Duodenal mucosa (tissue), 2 donors: Measurements from ENCODE around the gene ABHD12B.

Experiments
- H3K27ac ChIP-seq: one replicate; pipeline ENCODE4 v1.7.0; 2013; ENCODE audit warnings: low read depth, low read length
- H3K27me3 ChIP-seq, 2 donors: one replicate each; pipeline ENCODE4 v1.7.0; 2013; ENCODE audit warnings: low read length in 2 of 2, control low read depth in 1 of 2; ENCODE audit not compliant: insufficient read depth in 2 of 2, control insufficient read depth in 1 of 2
- H3K36me3 ChIP-seq, 2 donors: one replicate each; pipeline ENCODE4 v1.7.0; 2013; ENCODE audit warnings: low read length in 2 of 2, control low read depth in 1 of 2; ENCODE audit not compliant: insufficient read depth in 2 of 2, control insufficient read depth in 1 of 2
- H3K4me1 ChIP-seq, 2 donors: one replicate each; pipeline ENCODE4 v1.7.0; 2013; ENCODE audit warnings: low read length in 2 of 2, control low read depth in 1 of 2; ENCODE audit not compliant: insufficient read depth in 2 of 2, control insufficient read depth in 1 of 2
- H3K4me3 ChIP-seq, 2 donors: one replicate each; pipeline ENCODE4 v1.7.0; 2013; ENCODE audit warnings: low read length in 2 of 2, low read depth in 1 of 2
- H3K9ac ChIP-seq, 2 donors: one replicate each; pipeline ENCODE4 v1.7.0; 2013; ENCODE audit warnings: low read length in 2 of 2, low read depth in 1 of 2
- H3K9me3 ChIP-seq, 2 donors: one replicate each; pipeline ENCODE4 v1.7.0; 2013; ENCODE audit warnings: low read length in 2 of 2, control low read depth in 1 of 2; ENCODE audit not compliant: control insufficient read depth in 1 of 2

ABHD12B gene

DNA sequence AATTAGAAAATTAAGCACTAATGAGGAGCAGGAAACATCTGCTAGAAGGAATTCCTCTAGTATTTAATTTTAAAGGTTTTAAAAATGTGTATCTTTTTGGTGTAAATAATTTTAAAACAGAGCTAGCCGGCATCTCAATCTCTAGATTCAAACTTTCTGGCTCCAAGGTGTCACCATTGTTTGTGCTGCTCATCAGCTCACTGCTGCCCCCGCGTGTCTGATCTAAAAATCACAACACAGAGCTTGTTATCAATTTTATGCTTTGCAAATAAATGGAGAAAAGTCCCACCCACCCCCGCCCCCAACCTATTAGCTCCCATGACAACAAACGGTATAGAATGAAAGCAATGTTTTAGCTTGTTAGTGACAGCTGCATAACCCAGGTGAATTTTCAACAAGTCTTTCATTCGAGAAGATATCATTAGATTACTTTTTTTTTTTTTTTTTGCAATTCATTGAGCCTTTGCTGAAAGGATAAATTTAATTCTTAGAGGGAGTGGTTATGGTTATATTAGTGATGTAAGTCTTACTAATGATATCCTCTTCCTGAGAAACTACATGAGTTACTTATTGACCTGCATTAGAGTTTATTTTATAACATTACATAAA is 11.3 kb upstream of the ABHD12B start:
- peak overlapping the region in 1 of 2 donors; percentile 59 for H3K9ac ChIP-seq
- peak overlapping the region; percentile 60 to 76 for H3K4me3 ChIP-seq
- no peaks in the 10 kb centered on the region for H3K36me3 ChIP-seq
- peaks cover 5 to 9% of the 10 kb centered on the region in 2 donors for H3K4me1 ChIP-seq
- no peaks in the 10 kb centered on the region for H3K27me3 ChIP-seq
- H3K9me3 ChIP-seq = no peaks in the 10 kb centered on the region
- no peak overlapping the region for H3K27ac ChIP-seq

DNA sequence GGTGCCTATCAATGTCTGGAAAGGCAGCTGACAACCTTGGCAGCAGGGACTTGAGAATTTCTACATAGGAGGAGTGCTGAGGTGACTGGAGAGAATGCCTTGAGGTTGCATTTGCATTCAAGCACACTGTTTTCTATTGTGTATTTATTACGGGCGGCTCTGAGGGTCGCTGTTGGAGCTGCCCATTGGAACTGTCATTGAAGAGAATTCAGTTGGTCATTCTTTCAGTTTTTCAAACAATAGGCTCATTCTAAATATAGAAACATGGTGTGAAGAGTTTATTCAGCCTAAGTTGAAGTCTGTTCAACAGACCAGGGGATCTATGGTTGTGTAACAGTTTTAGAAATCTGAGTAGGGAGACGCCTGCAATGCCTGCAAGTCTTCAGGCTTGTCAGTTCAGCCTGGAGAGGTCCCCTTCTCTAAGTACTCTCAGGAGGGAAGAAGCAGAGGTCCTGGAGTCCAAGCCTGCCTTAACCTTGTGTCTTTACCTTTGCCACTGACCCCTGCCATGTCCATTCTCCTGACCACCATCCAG is 9.8 kb upstream of the ABHD12B start:
- H3K9me3 ChIP-seq = no peaks in the 10 kb centered on the region
- H3K4me1 ChIP-seq = peaks cover 5 to 9% of the 10 kb centered on the region in 2 donors
- no peak overlapping the region for H3K4me3 ChIP-seq
- no peak overlapping the region for H3K9ac ChIP-seq
- no peak overlapping the region for H3K27ac ChIP-seq
- no peaks in the 10 kb centered on the region for H3K27me3 ChIP-seq
- no peaks in the 10 kb centered on the region for H3K36me3 ChIP-seq

DNA sequence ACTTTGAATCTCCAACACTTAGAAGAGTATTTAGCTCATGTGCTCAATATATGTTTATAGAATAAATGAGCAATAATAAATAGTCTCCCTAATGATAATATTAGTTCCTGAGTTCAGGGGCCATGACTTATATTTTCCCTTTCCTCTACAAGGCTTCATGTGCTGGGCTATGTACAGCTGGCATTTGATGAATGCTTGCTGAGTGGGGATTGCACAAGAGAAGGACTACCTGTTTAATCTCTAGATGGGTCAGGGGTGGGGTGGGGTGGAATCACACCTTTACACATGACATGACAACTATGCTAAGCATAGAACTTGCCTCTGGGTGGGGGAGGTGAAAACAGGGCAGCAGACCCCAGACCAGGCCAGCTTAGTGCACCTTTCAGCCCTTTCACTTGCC is 7.6 kb upstream of the ABHD12B start:
- peaks cover 0 to 4% of the 10 kb centered on the region in 2 donors for H3K27me3 ChIP-seq
- H3K9me3 ChIP-seq = no peaks in the 10 kb centered on the region
- H3K36me3 ChIP-seq = no peaks in the 10 kb centered on the region
- peaks cover 3 to 9% of the 10 kb centered on the region in 2 donors for H3K4me1 ChIP-seq
- no peak overlapping the region for H3K4me3 ChIP-seq
- no peak overlapping the region for H3K27ac ChIP-seq
- no peak overlapping the region for H3K9ac ChIP-seq

DNA sequence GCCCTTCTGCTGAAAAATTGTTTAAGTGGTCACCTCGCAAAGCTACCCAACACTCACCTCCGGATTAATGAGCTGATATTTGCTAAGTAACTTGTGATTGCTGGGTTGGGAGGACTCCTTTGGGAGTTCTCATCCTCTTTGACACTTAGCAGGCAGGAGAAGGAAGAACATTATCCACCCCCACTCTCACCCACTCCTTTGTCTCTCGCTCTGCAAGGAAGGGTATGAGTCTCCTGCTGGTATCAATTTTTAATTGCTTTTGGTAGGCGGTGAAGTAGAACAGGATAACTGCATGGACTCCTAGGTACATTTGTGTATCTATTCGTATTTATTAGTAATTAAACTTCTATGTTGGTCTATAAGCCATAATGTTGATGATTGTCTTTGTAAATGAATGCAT is 6.9 kb upstream of the ABHD12B start:
- Histone ChIP-seq H3K27me3 (peaks cover 0 to 4% of the 10 kb centered on the region in 2 donors), H3K27ac (no peak overlapping the region), H3K9ac (no peak overlapping the region), H3K36me3 (no peaks in the 10 kb centered on the region), H3K4me3 (no peak overlapping the region), H3K9me3 (no peaks in the 10 kb centered on the region), H3K4me1 (peaks cover 0 to 3% of the 10 kb centered on the region in 2 donors)

DNA sequence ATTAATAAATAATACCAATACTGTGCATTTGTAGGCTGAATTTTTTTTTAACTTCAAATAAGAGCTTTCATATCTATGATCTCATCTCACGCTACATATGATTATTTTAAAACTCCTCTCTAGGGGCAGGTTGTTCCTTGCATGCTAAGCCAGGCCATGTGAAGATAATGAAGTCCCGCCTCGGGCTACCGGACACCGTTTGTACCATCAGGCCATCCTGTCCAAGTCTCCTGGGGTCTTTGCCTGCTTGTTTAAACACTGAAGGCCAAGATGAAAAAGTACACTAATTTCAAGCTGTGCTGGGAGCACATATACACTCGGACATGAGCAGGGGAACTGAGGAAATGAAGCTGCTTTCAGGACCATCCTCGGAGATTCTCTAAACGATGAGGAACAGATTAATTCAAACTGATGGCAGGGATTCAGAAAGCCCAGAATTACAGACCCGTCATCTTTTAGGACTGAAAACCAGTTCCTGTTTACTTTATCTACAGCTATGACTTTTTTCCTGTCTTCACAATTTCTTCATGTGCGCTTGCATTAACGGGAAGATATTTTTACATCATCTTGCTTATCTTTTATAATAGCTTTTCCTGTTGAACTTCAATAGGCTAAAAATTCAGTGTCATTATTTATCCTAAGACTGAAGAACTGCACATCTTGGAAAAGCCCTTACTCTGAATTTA is 6.3 kb upstream of the ABHD12B start:
- Histone ChIP-seq H3K9me3 (no peaks in the 10 kb centered on the region), H3K4me3 (no peak overlapping the region), H3K27ac (no peak overlapping the region), H3K36me3 (no peaks in the 10 kb centered on the region), H3K9ac (no peak overlapping the region), H3K4me1 (no peaks in the 10 kb centered on the region), H3K27me3 (peaks cover 5 to 10% of the 10 kb centered on the region in 2 donors)

DNA sequence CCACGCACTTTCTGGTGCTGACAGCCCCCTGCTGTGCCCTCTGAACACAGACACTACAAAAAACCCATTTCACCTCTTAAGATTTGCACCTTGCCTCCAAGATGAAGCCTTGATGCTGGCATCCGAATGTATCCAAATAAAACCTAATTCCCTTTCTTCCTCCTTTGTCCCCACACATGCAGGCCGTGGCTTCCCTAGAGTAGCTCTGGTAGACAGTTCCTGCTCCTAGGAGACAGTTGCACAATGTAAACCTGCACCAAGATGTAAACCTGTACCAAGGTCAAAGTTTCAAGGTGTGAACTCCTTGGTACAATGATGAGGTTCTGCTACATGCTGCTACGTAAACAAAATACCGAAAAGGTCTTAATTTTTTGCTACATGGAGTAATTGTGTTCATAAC is 625 bp upstream of the ABHD12B start:
- Histone ChIP-seq H3K36me3 (no peaks in the 10 kb centered on the region), H3K27me3 (peaks cover 31 to 39% of the 10 kb centered on the region in 2 donors), H3K9me3 (no peaks in the 10 kb centered on the region), H3K4me3 (no peak overlapping the region), H3K4me1 (peaks cover 0 to 8% of the 10 kb centered on the region in 2 donors), H3K27ac (no peak overlapping the region), H3K9ac (no peak overlapping the region)

DNA sequence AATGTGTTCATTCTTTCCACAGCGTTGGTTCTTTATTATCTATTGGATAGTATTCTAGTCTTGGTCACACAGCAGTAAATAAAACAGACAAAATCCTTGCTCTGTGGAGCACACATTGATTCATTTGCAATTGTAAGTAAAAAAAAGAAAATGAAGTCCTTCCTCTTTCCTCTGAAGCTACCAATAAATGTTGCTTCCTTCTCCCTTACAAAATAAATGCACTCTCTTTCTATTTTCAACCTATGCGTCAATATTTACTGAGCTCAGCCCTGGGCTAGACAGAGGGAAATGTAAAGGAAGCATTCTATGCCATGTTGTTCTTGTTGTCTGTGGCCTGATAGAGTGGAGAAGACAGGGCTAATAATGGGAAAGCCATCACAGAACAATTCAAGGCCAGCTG is 2.9 kb downstream of the ABHD12B start:
- Histone ChIP-seq H3K27ac (no peak overlapping the region), H3K9ac (no peak overlapping the region), H3K9me3 (no peaks in the 10 kb centered on the region), H3K4me3 (no peak overlapping the region), H3K4me1 (peaks cover 0 to 8% of the 10 kb centered on the region in 2 donors), H3K27me3 (peaks cover 27 to 42% of the 10 kb centered on the region in 2 donors), H3K36me3 (no peaks in the 10 kb centered on the region)

DNA sequence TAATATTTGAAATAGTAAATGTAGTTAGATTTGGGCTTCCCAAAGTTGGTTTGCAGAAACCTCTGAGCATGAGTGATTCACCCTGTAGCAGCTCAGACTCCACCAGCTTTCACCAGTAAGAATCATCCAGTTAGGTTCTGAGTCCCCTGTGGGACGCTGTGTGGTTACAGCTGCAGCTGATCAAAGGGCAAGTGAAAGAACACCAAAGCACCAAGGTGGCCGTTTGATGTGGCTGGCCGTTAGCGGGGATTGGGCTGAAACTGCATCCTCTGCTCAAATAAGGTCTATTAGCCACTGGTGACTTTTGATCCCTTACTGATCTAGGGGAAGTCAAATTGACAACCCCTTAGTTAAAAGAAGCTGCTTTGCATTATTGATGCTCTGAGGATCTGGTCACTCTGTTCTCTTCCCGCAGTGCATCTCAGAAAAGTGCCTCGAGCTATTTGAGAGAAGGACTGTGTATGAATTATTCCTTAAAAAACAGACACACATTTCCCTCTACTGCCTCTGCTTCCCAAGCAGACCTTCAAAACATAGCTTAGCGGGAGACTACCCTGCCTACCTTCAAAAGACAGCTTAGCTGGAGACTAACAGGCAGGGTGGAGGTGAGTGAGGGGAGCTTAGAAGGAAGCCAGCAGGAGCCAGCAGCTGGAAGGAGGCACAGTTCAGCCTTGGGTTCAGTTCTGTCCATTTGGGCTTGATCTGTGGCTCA is 3.7 kb downstream of the ABHD12B start:
- no peak overlapping the region for H3K27ac ChIP-seq

DNA sequence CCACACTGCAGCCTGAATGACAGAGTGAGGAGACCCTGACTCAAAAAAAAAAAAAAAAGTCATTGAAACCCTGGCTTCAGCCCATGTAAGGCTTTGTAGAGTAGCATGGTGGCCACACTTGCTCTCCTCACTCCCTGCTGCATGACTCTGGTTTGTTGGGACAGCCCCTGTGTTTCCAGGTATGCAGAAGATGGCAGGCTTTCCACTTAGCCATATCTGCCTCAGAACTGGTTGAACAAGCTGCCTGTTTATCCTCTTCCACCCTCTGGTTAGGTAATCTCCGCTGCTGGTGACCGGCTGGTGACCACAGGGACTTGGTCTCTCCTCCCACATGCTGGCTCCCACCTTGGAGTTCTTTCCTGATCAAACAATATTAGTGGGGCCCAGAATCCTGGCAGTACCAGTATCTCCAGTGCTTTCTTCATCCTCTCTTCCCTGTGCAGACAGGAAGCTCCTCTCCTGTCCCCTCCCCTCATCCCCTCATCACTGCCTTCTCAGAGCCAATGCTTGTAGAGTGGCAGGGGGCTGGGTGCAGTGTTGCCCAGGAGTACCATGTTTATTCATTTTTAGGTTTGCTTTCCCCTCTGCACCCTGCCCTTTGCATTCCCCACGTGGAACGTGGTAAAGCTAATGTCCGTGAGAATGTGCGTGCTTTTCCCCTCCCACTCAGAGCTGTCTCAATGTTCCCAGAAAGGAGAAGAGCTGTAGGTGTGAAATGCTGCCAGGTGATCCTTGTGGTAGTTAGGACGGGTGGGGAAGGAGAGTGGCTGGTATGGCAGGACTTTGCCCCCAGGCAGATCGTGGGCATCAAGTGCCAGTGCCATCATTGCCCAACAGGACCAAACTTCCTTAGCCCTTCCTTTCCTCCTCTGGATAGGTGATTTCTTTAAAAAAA is 11.3 kb downstream of the ABHD12B start:
- Histone ChIP-seq H3K9me3 (no peaks in the 10 kb centered on the region), H3K36me3 (no peaks in the 10 kb centered on the region), H3K27ac (no peak overlapping the region), H3K4me1 (no peaks in the 10 kb centered on the region), H3K27me3 (peaks cover 0 to 3% of the 10 kb centered on the region in 2 donors), H3K4me3 (no peak overlapping the region), H3K9ac (no peak overlapping the region)

More for the DNA sequence above, 3.7 kb downstream of the ABHD12B start:
- Histone ChIP-seq H3K9ac (no peak overlapping the region), H3K4me3 (no peak overlapping the region), H3K27me3 (peaks cover 21 to 37% of the 10 kb centered on the region in 2 donors), H3K4me1 (peaks cover 0 to 8% of the 10 kb centered on the region in 2 donors), H3K36me3 (no peaks in the 10 kb centered on the region), H3K9me3 (no peaks in the 10 kb centered on the region)
